Tibial nerve (tissue), 4 donors: ENCODE measurements around the gene MICAL2. TPM values are rescaled to one million over a fixed set of nuclear protein-coding genes. Genes with fewer than 3 reads are reported as not detected.

ENCODE experiments used
- DNase-seq, 2 donors: peaks; one replicate each; pipeline ENCODE4 v3.0.0-alpha.2; 2019; ENCODE audit warnings: low spot score in 2 of 2
- H3K27ac ChIP-seq, 4 donors: fragments of 200-600 bp; sonication (generic) in 3 of 4; one replicate each; pipeline ENCODE4 v1.5.1; 2017 to 2019; ENCODE audit warnings: mild to moderate bottlenecking in 1 of 4
- H3K27me3 ChIP-seq, 2 donors: fragments of 200-600 bp; sonication (generic) in 1 of 2; one replicate each; pipeline versions ENCODE4 v1.5.1 to v1.6.0; 2017 to 2019
- H3K36me3 ChIP-seq, 3 donors: fragments of 200-600 bp; sonication (generic); one replicate each; pipeline ENCODE4 v1.5.1; 2018 to 2019
- H3K4me1 ChIP-seq, 4 donors: fragments of 200-600 bp; sonication (generic) in 3 of 4; one replicate each; pipeline ENCODE4 v1.5.1; 2017 to 2019
- H3K4me3 ChIP-seq, 4 donors: fragments of 200-600 bp; sonication (generic) in 3 of 4; one replicate each; pipeline ENCODE4 v1.5.1; 2017 to 2019; ENCODE audit warnings: mild to moderate bottlenecking in 1 of 4, moderate library complexity in 1 of 4
- H3K9me3 ChIP-seq, 4 donors: fragments of 200-600 bp; sonication (generic) in 3 of 4; one replicate each; pipeline ENCODE4 v1.5.1; 2017 to 2019
- CTCF ChIP-seq, 5 experiments: fragments of 200-600 bp in 3 of 5; fragments of 450-650 bp in 2 of 5; sonication (generic) in 3 of 5; IDR thresholded peaks; one replicate each; pipeline ENCODE4 v1.5.1; 2016 to 2019; ENCODE audit warnings: antibody characterized with exemption in 5 of 5, mild to moderate bottlenecking in 3 of 5, moderate library complexity in 2 of 5
- EP300 ChIP-seq, 2 donors: sonication (generic); formaldehyde crosslinking; IDR thresholded peaks; one replicate each; pipeline ENCODE4 v1.6.1; 2017; ENCODE audit warnings: antibody characterized with exemption in 2 of 2, mild to moderate bottlenecking in 1 of 2
- POLR2A ChIP-seq, 2 donors: fragments of 450-650 bp; IDR thresholded peaks; one replicate each; pipeline ENCODE4 v1.6.1; 2017; ENCODE audit warnings: antibody characterized with exemption in 2 of 2, mild to moderate bottlenecking in 2 of 2, moderate library complexity in 2 of 2
- WGBS, 2 donors: methylation state at CpG; one replicate each; pipeline ENCODE4 v1.1.5; 2018; 5-methylcytosine and 5-hydroxymethylcytosine counted together
- total RNA-seq, 4 donors: library from RNA; depleted of rRNA; stranded (reverse); fragments of >200 nt; gene quantifications; one replicate each; pipeline ENCODE4 v1.1.0, GENCODE V29; 2016

MICAL2 gene
- total RNA-seq, 4 donors from 2014 or later, result 87.0 to 136 (median 101) TPM

- no peaks in the 10 kb centered on the region for H3K9me3 ChIP-seq
- H3K27ac ChIP-seq, result no peak overlapping the region
- H3K4me1 ChIP-seq, result peaks cover 0 to 10% (median 0%) of the 10 kb centered on the region in 4 donors
- DNase-seq, result no peak
- no peaks in the 10 kb centered on the region for H3K36me3 ChIP-seq
- WGBS, 2 donors, result 91 to 92% methylated on average over 14 of the region's 14 CpGs
- peak in 1 of 2 donors; percentile 48 for TF ChIP-seq EP300 (IDR thresholded peaks at IDR 0.05)
- TF ChIP-seq POLR2A (IDR thresholded peaks at IDR 0.05), result no peak
- H3K27me3 ChIP-seq, result no peaks in the 10 kb centered on the region
- H3K4me3 ChIP-seq, result no peak overlapping the region
Observed at GRCh38 chr11:12070446-12071267, 39.7 kb upstream of the MICAL2 start.

GRCh38 chr11:12071574-12071973 lies 38.8 kb upstream of the MICAL2 start:
- Histone ChIP-seq H3K4me1 (peaks cover 0 to 12% (median 0%) of the 10 kb centered on the region in 4 donors), H3K27me3 (no peaks in the 10 kb centered on the region), H3K27ac (no peak overlapping the region), H3K9me3 (no peaks in the 10 kb centered on the region), H3K36me3 (no peaks in the 10 kb centered on the region), H3K4me3 (no peak overlapping the region)
- 92 to 95% methylated on average over 3 of the region's 3 CpGs for WGBS, 2 donors
- TF ChIP-seq EP300 (IDR thresholded peaks at IDR 0.05), result no peak
- DNase-seq, result no peak

- DNase-seq, result no peak
- no peak for TF ChIP-seq EP300 (IDR thresholded peaks at IDR 0.05)
- TF ChIP-seq CTCF (IDR thresholded peaks at IDR 0.05), result no peak
- no peak for TF ChIP-seq POLR2A (IDR thresholded peaks at IDR 0.05)
- no peaks in the 10 kb centered on the region for H3K36me3 ChIP-seq
- 91 to 92% methylated on average over 8 of the region's 8 CpGs for WGBS, 2 donors
- H3K4me1 ChIP-seq, result peaks cover 0 to 6% (median 0%) of the 10 kb centered on the region in 4 donors
- no peak overlapping the region for H3K27ac ChIP-seq
- no peaks in the 10 kb centered on the region for H3K27me3 ChIP-seq
- H3K9me3 ChIP-seq, result no peaks in the 10 kb centered on the region
- no peak overlapping the region for H3K4me3 ChIP-seq
Observed at GRCh38 chr11:12073436-12073835, 37.0 kb upstream of the MICAL2 start.

- no peak overlapping the region for H3K27ac ChIP-seq
- DNase-seq, result no peak
- H3K4me3 ChIP-seq, result no peak overlapping the region
Observed at GRCh38 chr11:12073886-12074285, 36.5 kb upstream of the MICAL2 start.

GRCh38 chr11:12074529-12075195 lies 35.7 kb upstream of the MICAL2 start:
- 90 to 95% methylated on average over 6 of the region's 6 CpGs for WGBS, 2 donors
- no peaks in the 10 kb centered on the region for H3K9me3 ChIP-seq
- no peak overlapping the region for H3K4me3 ChIP-seq
- peaks cover 0 to 6% (median 0%) of the 10 kb centered on the region in 4 donors for H3K4me1 ChIP-seq
- no peak overlapping the region for H3K27ac ChIP-seq
- no peaks in the 10 kb centered on the region for H3K36me3 ChIP-seq
- TF ChIP-seq POLR2A (IDR thresholded peaks at IDR 0.05) (no peak), EP300 (IDR thresholded peaks at IDR 0.05) (no peak), CTCF (IDR thresholded peaks at IDR 0.05) (no peak)
- no peaks in the 10 kb centered on the region for H3K27me3 ChIP-seq
- DNase-seq, result no peak

More at GRCh38 chr11:12073886-12074285, 36.5 kb upstream of the MICAL2 start:
- Histone ChIP-seq H3K4me1 (peaks cover 0 to 6% (median 0%) of the 10 kb centered on the region in 4 donors), H3K27me3 (no peaks in the 10 kb centered on the region), H3K36me3 (no peaks in the 10 kb centered on the region), H3K9me3 (no peaks in the 10 kb centered on the region)
- WGBS, 2 donors, result 85 to 95% methylated on average over 4 of the region's 4 CpGs
- TF ChIP-seq CTCF (IDR thresholded peaks at IDR 0.05), result no peak
- TF ChIP-seq EP300 (IDR thresholded peaks at IDR 0.05), result no peak
- TF ChIP-seq POLR2A (IDR thresholded peaks at IDR 0.05), result no peak

GRCh38 chr11:12075291-12075690 lies 35.1 kb upstream of the MICAL2 start:
- Histone ChIP-seq H3K4me1 (peaks cover 0 to 12% (median 0%) of the 10 kb centered on the region in 4 donors), H3K27me3 (no peaks in the 10 kb centered on the region)
- DNase-seq, result no peak

More at GRCh38 chr11:12075291-12075690, 35.1 kb upstream of the MICAL2 start:
- TF ChIP-seq CTCF (IDR thresholded peaks at IDR 0.05), result no peak
- H3K9me3 ChIP-seq, result no peaks in the 10 kb centered on the region
- WGBS, 2 donors, result 95 to 100% methylated on average over 3 of the region's 3 CpGs
- H3K4me3 ChIP-seq, result no peak overlapping the region
- peak overlapping the region in 2 of 4 donors; percentile 40 to 55 for H3K27ac ChIP-seq
- H3K36me3 ChIP-seq, result no peaks in the 10 kb centered on the region
